SK-N-SH treated with all-trans-retinoic acid at 6 μM for 48 hours (cell line): ENCODE results near the gene C11orf58.

Source experiments
- ATAC-seq: fragments of 200-7000 bp; cut with Tn5 transposase; 3 replicates; pipeline ENCODE4 v1.9.1; 2020; ENCODE audit warnings: mild to moderate bottlenecking, moderate library complexity
- ARNTL ChIP-seq: fragments of 450-650 bp; formaldehyde crosslinking; IDR thresholded peaks from 2 replicates; pipeline ENCODE4 v1.5.0; 2020; ENCODE audit warnings: low read depth, mild to moderate bottlenecking, moderate library complexity, borderline replicate concordance
- BACH2 ChIP-seq: fragments of 250-450 bp; sonication (Bioruptor Pico); IDR thresholded peaks from 2 replicates; pipeline ENCODE4 v1.9.0; 2021; ENCODE audit warnings: mild to moderate bottlenecking, borderline replicate concordance
- CREB5 ChIP-seq: fragments of 250-450 bp; sonication (Bioruptor Pico); IDR thresholded peaks from 2 replicates; pipeline ENCODE4 v1.5.1; 2020; ENCODE audit warnings: low read depth, mild to moderate bottlenecking, moderate library complexity
- CSDC2 ChIP-seq: fragments of 250-450 bp; sonication (Bioruptor Pico); IDR thresholded peaks from 2 replicates; pipeline ENCODE4 v1.5.0; 2020; ENCODE audit warnings: mild to moderate bottlenecking, moderate library complexity
- CSRNP3 ChIP-seq: fragments of 250-450 bp; sonication (Bioruptor Pico); IDR thresholded peaks from 2 replicates; pipeline ENCODE4 v1.5.1; 2021; ENCODE audit warnings: mild to moderate bottlenecking, moderate library complexity
- ESRRG ChIP-seq: fragments of 250-450 bp; sonication (Bioruptor Pico); IDR thresholded peaks from 2 replicates; pipeline ENCODE4 v1.6.1; 2021; ENCODE audit warnings: mild to moderate bottlenecking
- GLIS3 ChIP-seq: fragments of 250-450 bp; sonication (Bioruptor Pico); IDR thresholded peaks from 2 replicates; pipeline ENCODE4 v1.5.0; 2020; ENCODE audit warnings: mild to moderate bottlenecking, moderate library complexity
- OSR1 ChIP-seq: fragments of 250-450 bp; sonication (Bioruptor Pico); IDR thresholded peaks from 2 replicates; pipeline ENCODE4 v1.8.0; 2022; ENCODE audit warnings: moderate library complexity, mild to moderate bottlenecking, inconsistent platforms
- PATZ1 ChIP-seq: fragments of 250-450 bp; sonication (Bioruptor Pico); IDR thresholded peaks from 2 replicates; pipeline ENCODE4 v1.8.0; 2020; ENCODE audit warnings: mild to moderate bottlenecking, moderate library complexity, borderline replicate concordance
- POU6F1 ChIP-seq: fragments of 250-450 bp; sonication (Bioruptor Pico); IDR thresholded peaks from 2 replicates; pipeline ENCODE4 v1.8.0; 2021; ENCODE audit warnings: low read depth, mild to moderate bottlenecking, moderate library complexity, borderline replicate concordance
- PPARA ChIP-seq: fragments of 250-450 bp; sonication (Bioruptor Pico); IDR thresholded peaks from 2 replicates; pipeline ENCODE4 v1.5.0; 2020; ENCODE audit warnings: mild to moderate bottlenecking, borderline replicate concordance
- RARB ChIP-seq: fragments of 250-450 bp; sonication (Bioruptor Pico); IDR thresholded peaks from 2 replicates; pipeline ENCODE4 v1.8.0; 2021; ENCODE audit warnings: mild to moderate bottlenecking, moderate library complexity
- SNAI2 ChIP-seq: fragments of 250-450 bp; sonication (Bioruptor Pico); IDR thresholded peaks from 2 replicates; pipeline ENCODE4 v1.5.0; 2020; ENCODE audit warnings: mild to moderate bottlenecking, moderate library complexity
- TCF4 ChIP-seq: fragments of 250-450 bp; sonication (Bioruptor Pico); IDR thresholded peaks from 2 replicates; pipeline ENCODE4 v1.8.0; 2021; ENCODE audit warnings: mild to moderate bottlenecking, moderate library complexity, borderline replicate concordance
- TOX ChIP-seq: fragments of 250-450 bp; sonication (Bioruptor Pico); IDR thresholded peaks from 2 replicates; pipeline ENCODE4 v1.8.0; 2021; ENCODE audit warnings: mild to moderate bottlenecking, moderate library complexity, borderline replicate concordance
- TSHZ2 ChIP-seq: fragments of 250-450 bp; sonication (Bioruptor Pico); IDR thresholded peaks from 2 replicates; pipeline ENCODE4 v1.5.0; 2020; ENCODE audit warnings: mild to moderate bottlenecking, moderate library complexity
- ZC3H10 ChIP-seq: fragments of 250-450 bp; sonication (Bioruptor Pico); IDR thresholded peaks from 2 replicates; pipeline ENCODE4 v1.5.1; 2021; ENCODE audit warnings: mild to moderate bottlenecking, moderate library complexity
- ZFP3 ChIP-seq: fragments of 250-450 bp; sonication (Bioruptor Pico); IDR thresholded peaks from 2 replicates; pipeline ENCODE4 v1.5.0; 2020; ENCODE audit warnings: mild to moderate bottlenecking, moderate library complexity
- ZNF565 ChIP-seq: fragments of 450-650 bp; formaldehyde crosslinking; conservative IDR thresholded peaks from 2 replicates; pipeline ENCODE4 v1.5.0; 2020; ENCODE audit warnings: low read depth, mild to moderate bottlenecking, moderate library complexity
- ZNF70 ChIP-seq: fragments of 450-650 bp; formaldehyde crosslinking; IDR thresholded peaks from 2 replicates; pipeline ENCODE4 v1.5.0; 2020; ENCODE audit warnings: mild to moderate bottlenecking, moderate library complexity
- ZNF8 ChIP-seq: fragments of 450-650 bp; formaldehyde crosslinking; IDR thresholded peaks from 2 replicates; pipeline ENCODE4 v1.5.0; 2020; ENCODE audit warnings: mild to moderate bottlenecking, moderate library complexity

C11orf58 gene

GRCh38 chr11:16767957-16768356 is 29.5 kb downstream of the C11orf58 start:
- ATAC-seq: no peak
- TF ChIP-seq ZNF8 (CRISPR knock-in tag): no peak
- TF ChIP-seq PPARA (CRISPR knock-in tag): no peak
- no peak for TF ChIP-seq CSRNP3
- no peak for TF ChIP-seq RARB (CRISPR knock-in tag)
- TF ChIP-seq, all 23 proteins: peak for 0

GRCh38 chr11:16769386-16769785 is 30.9 kb downstream of the C11orf58 start:
- no peak for TF ChIP-seq ZNF565 (CRISPR knock-in tag)
- TF ChIP-seq PPARA (CRISPR knock-in tag): no peak
- TF ChIP-seq SNAI2 (CRISPR knock-in tag): no peak
- TF ChIP-seq TOX (CRISPR knock-in tag): no peak
- TF ChIP-seq TSHZ2 (CRISPR knock-in tag): no peak
- TF ChIP-seq CREB5 (CRISPR knock-in tag): no peak
- TF ChIP-seq RARB (CRISPR knock-in tag): no peak
- no peak for ATAC-seq

- TF ChIP-seq ZFP3 (CRISPR knock-in tag) (no peak), SNAI2 (CRISPR knock-in tag) (no peak), PATZ1 (no peak), ZC3H10 (CRISPR knock-in tag) (no peak), TSHZ2 (CRISPR knock-in tag) (no peak), PPARA (CRISPR knock-in tag) (no peak), CSRNP3 (no peak), OSR1 (CRISPR knock-in tag) (no peak), CSDC2 (no peak), ESRRG (CRISPR knock-in tag) (no peak), ZNF70 (CRISPR knock-in tag) (no peak), TCF4 (no peak), ZNF8 (CRISPR knock-in tag) (no peak), BACH2 (no peak), GLIS3 (CRISPR knock-in tag) (no peak), ARNTL (no peak), RARB (CRISPR knock-in tag) (no peak), POU6F1 (CRISPR knock-in tag) (no peak)
- ATAC-seq: no peak
Measured at GRCh38 chr11:16770016-16770415, 31.6 kb downstream of the C11orf58 start.
